Inflammatory macrophage treated with lipopolysaccharide for 4 hours (primary cell): Measurements from ENCODE around the gene SLC37A1.
"Not testable (repeated sequence)": the region's sequence is repeated elsewhere in the genome, so short reads cannot be mapped to it uniquely, and the experiment has no call there.

Experiments
- DNase-seq: peaks from one replicate; pipeline ENCODE4 v3.0.0-alpha.2; 2020

Gene SLC37A1

DNA sequence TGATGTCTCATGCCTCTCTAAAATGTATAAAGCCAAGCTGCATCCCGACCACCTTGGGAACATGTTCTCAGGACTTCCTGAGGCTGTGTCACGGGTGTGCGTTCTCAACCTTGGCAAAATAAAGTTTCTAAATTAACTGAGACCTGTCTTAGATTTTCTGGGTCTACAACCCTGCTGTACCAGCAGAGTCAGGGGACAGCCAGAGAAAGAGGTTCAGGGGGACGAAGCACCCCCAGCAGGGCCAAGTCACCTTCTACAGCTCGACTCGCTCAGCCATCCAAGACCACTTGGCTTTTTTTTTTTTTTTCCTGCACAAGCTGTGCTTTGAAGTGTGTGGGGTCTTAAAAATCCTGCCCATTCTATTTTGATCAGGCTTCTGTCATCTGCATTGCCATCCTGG, 111.3 kb downstream of the SLC37A1 start:
- no peak for DNase-seq

DNA sequence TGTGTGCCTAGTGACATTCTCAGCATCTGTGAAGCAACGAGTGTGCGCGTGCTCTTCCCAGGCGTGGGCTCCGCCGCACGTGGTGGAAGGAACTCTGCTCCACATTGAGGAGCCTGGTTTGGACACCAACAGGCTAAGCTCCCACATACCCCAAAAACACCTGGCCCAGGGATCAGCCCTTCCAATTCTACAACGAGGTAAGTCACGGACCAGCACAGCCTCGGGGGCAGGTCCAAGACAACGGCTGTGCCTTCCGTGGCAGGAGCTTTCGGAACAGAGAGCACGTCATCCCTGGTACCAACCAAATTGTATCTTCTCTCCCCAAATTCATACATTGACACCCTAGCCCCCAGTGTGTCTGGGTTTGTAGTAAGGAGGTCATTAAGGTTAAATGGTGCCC, 112.5 kb downstream of the SLC37A1 start:
- no peak for DNase-seq

DNA sequence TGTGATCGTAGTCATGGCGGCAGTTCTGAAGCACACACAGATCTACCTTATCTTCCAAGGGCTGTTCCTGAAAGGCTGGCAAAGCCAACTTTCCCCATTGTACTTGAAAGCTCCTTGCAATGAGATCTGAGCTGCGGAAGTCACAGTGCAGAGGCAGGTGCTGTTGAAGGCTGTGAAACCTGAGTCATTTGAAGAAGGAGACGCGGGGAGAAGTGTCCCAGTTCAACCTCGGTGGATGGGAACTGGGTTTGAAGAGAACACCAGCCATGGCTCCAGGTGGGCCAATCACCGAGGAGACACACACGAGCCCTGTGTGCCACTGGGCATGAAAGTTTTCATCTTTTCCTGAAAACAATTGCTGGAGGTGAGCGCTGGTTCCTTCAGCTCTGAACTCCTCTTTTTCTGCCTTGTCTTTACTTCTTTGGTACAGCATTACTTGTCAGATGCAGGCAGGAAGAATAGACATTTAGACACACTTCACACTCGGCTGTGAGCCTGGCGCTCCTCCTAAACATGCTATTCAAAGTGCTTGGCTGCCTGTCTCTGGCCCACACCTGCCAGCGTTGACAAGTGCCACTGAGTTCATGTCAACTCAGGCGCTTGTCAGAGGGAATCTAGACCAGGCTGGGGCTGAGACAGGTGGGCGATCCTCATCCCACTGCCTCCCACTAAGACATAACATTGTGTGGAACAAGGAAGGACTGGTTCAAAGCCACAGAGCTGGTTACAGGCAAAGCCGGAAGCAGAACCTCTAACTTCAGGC, 114.1 kb downstream of the SLC37A1 start:
- DNase-seq = no peak

DNA sequence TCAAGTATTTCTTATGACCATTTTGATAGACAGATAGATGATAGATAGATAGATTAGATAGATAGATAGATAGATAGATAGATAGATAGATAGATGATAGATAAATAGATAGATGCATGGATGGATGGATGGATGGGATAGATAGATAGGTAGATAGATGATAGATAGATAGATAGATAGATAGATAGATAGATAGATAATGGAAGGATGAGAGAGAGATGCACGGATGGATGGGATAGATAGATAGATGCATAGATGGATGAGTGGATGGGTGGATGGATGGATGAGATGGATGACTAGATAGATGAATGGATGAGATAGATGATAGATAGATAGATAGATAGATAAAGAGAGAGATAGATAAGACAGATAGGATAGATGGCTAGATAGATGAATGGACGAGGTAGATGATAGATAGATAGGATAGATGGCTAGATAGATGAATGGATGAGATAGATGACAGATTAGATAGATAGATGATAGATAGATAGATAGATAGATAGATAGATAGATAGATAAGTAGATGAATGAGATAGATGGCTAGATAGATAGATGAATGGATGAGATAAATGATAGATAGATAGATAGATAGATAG, 114.9 kb downstream of the SLC37A1 start:
- not testable (repeated sequence) for DNase-seq

DNA sequence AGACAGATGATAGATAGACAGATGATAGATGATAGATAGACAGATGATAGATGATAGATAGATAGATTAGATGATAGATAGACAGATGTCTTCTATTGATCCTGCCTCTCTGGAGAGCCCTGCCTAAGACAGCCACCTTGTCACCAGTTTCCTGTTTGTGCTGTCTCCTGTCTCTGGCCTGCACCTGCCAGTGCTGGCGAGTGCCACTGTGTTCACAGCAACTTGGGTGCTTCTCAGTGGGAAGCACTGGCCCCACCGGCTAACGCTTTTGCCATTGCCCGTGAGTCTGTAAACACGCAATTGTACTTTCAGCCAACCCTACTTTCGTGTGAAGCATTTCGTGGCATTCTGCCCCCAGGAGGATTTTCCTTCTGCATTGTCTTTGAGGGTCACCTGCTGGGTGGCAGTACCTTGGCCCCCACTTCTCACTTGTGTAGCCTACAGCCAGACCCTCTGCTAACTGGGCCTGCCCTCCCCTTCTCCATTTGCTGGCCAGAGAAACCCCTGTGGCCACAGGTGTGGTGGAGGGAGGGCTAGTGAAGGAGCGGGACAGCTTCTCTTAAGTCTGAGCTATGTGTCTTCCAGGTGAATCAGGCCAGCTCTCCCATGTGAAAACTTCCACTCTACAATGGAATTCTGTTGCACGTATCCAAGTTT, 116.4 kb downstream of the SLC37A1 start:
- DNase-seq = no peak

DNA sequence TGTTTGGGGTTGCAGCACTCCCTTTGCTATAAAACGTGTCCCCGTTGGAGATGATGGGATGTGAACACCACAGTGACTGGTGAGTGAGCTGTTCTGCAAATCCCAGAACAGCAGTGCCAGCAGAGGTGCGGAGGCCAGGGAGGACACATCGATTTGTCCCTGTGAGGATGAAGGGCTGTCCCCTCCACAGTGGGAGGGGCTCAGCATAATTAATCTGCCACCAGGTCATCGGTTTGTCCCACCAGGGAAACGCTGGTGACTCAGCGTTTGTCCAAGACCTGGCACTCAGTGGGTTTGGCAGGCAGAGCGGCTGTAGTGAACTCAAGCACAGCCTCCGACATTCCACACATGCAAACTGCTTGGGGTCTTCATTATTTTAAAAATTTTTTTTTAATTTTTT, 117.0 kb downstream of the SLC37A1 start:
- DNase-seq = no peak
